ENCODE measurements around the gene DPRX. TPM values are rescaled to one million over a fixed set of nuclear protein-coding genes. Genes with fewer than 3 reads are reported as not detected.
"Not testable (repeated sequence)": the region's sequence is repeated elsewhere in the genome, so short reads cannot be mapped to it uniquely, and the experiment has no call there.

Gene DPRX
- polyA plus RNA-seq, 3 donors: not detected

- no peak for DNase-seq (ENCODE audit: extremely low read depth in 1 of 11, low read depth in 9 of 11, low spot score in 4 of 11)
Measured at GRCh38 chr19:53642381-53643099, 10.7 kb downstream of the DPRX start.

GRCh38 chr19:53644061-53644816 lies 12.4 kb downstream of the DPRX start:
- no peak for DNase-seq (ENCODE audit: extremely low read depth in 1 of 11, low read depth in 9 of 11, low spot score in 4 of 11)

GRCh38 chr19:53646144-53646543 lies 14.3 kb downstream of the DPRX start:
- DNase-seq (ENCODE audit: extremely low read depth in 1 of 11, low read depth in 9 of 11, low spot score in 4 of 11): no peak

- no peak for DNase-seq (ENCODE audit: extremely low read depth in 1 of 11, low read depth in 9 of 11, low spot score in 4 of 11)
Measured at GRCh38 chr19:53647350-53647749, 15.6 kb downstream of the DPRX start.

DNA sequence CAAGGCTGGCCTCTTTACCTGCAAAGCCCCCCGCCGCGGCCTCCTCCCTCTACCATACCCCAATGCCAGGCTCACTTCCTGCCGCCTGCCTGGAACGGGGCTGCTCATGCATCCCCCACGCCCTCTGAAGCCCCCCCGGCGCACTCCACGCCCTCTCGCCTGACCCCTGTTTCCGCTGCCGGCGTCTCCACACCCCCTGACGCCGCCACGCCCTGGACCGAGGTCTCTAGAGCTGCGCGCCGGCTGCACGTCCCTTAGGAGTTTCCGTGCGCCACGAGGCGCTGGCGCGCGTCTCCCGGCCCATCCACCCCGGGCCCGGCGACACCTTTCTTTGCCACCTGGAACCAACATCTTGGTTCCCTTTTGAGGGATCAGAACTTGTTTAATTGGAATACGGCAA lies 16.0 kb downstream of the DPRX start:
- DNase-seq (ENCODE audit: extremely low read depth in 1 of 11, low read depth in 9 of 11, low spot score in 4 of 11): no peak

GRCh38 chr19:53649746-53650593 lies 18.2 kb downstream of the DPRX start:
- DNase-seq (ENCODE audit: extremely low read depth in 1 of 11, low read depth in 9 of 11, low spot score in 4 of 11): no peak

- DNase-seq (ENCODE audit: extremely low read depth in 1 of 11, low read depth in 9 of 11, low spot score in 4 of 11): no peak
Measured at GRCh38 chr19:53652476-53652875, 20.7 kb downstream of the DPRX start.

DNA sequence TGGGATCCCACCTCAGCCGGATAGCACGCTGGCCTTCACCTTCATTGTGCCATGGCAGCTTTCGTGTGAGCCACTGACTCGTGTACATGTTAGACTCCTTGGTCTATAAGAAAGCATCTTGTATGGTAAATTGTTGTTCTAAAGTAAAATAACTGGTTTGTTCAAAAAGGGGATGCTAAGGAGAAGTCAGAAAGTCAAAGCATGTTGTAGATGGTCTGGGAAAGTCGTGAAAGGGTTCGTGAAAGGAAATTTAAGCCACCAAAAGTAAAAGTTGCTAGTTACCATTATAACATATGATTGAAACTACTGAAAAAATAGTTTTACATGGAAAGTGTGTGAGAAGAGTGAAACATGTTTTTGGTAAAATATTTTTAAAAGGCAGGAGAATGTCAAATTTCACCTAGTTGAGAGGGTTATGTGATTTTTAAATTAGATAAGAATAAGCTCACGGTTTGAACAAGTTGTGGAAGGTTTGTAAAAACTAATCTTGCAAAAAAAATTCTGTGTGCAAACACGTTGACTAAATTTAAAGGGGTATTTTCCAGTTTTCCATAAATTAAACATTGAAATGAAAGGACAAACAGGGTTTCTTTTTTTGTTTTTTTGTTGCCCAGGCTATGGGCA lies 23.4 kb downstream of the DPRX start:
- no peak for DNase-seq (ENCODE audit: extremely low read depth in 1 of 11, low read depth in 9 of 11, low spot score in 4 of 11)

GRCh38 chr19:53657330-53657729 lies 25.5 kb downstream of the DPRX start:
- no peak for DNase-seq (ENCODE audit: extremely low read depth in 1 of 11, low read depth in 9 of 11, low spot score in 4 of 11)

- DNase-seq (ENCODE audit: extremely low read depth in 1 of 11, low read depth in 9 of 11, low spot score in 4 of 11): no peak
Measured at GRCh38 chr19:53657778-53658177, 26.0 kb downstream of the DPRX start.

- DNase-seq (ENCODE audit: extremely low read depth in 1 of 11, low read depth in 9 of 11, low spot score in 4 of 11): peak in 8 of 11 donors; percentile 6 to 34 (median 16)
Measured at GRCh38 chr19:53659292-53659691, 27.5 kb downstream of the DPRX start.

GRCh38 chr19:53660584-53660983 lies 28.8 kb downstream of the DPRX start:
- no peak for DNase-seq (ENCODE audit: extremely low read depth in 1 of 11, low read depth in 9 of 11, low spot score in 4 of 11)

GRCh38 chr19:53662209-53662608 lies 30.4 kb downstream of the DPRX start:
- DNase-seq (ENCODE audit: extremely low read depth in 1 of 11, low read depth in 9 of 11, low spot score in 4 of 11): no peak

- no peak for DNase-seq (ENCODE audit: extremely low read depth in 1 of 11, low read depth in 9 of 11, low spot score in 4 of 11)
Measured at GRCh38 chr19:53664152-53664551, 32.4 kb downstream of the DPRX start.

DNA sequence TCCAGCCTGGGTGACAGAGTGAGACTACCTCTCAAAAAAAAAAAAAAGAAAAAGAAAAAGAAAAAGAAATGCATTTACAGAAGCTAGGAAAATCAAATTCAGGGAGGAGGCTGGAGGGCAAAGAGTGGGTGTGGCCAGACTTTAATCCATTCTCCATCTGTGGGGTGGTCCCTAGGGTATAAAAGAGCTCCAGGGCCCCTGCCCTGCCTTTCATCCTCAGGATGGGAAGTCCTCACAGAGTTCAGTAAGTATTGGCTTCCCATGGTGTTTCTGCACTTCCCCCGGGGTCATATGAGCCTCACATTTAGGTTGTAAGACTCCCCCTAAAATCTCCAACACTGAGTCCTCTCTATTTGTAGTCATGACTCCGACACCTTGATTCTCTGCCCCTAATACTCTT lies 33.0 kb downstream of the DPRX start:
- no peak for DNase-seq (ENCODE audit: extremely low read depth in 1 of 11, low read depth in 9 of 11, low spot score in 4 of 11)

DNA sequence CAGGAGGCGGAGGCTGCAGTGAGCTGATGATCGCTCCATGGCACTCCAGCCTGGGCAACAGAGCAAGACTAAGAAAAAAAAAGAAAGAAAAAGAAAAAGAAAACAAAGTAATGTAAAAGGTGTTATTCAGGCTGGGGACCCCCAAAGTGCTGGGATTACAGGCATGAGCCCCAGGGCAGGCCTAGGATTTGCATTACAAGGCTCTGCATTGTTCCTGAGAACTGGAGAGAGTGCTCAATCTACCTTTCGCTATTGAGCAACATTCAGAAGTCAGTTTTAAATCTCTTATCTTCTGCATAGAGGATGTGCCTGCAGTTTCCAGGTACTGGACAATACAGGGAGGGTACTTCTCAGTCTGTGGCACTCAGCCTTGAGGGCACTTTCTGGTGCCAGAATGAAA lies 34.5 kb downstream of the DPRX start:
- DNase-seq (ENCODE audit: extremely low read depth in 1 of 11, low read depth in 9 of 11, low spot score in 4 of 11): not testable (repeated sequence)

DNA sequence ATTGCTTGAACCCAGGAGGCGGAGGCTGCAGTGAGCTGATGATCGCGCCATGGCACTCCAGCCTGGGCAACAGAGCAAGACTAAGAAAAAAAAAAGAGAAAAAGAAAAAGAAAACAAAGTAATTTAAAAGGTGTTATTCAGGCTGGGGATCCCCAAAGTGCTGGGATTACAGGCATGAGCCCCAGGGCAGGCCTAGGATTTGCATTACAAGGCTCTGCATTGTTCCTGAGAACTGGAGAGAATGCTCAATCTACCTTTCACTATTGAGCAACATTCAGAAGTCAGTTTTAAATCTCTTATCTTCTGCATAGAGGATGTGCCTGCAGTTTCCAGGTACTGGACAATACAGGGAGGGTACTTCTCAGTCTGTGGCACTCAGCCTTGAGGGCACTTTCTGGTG lies 37.0 kb downstream of the DPRX start:
- not testable (repeated sequence) for DNase-seq (ENCODE audit: extremely low read depth in 1 of 11, low read depth in 9 of 11, low spot score in 4 of 11)

- DNase-seq (ENCODE audit: extremely low read depth in 1 of 11, low read depth in 9 of 11, low spot score in 4 of 11): no peak
Measured at GRCh38 chr19:53670345-53670744, 38.5 kb downstream of the DPRX start.

- no peak for DNase-seq (ENCODE audit: extremely low read depth in 1 of 11, low read depth in 9 of 11, low spot score in 4 of 11)
Measured at GRCh38 chr19:53671663-53672062, 39.9 kb downstream of the DPRX start.

Measured in renal cortex interstitium (tissue), 11 donors.